ENCODE results near the gene KLK5.

DNA sequence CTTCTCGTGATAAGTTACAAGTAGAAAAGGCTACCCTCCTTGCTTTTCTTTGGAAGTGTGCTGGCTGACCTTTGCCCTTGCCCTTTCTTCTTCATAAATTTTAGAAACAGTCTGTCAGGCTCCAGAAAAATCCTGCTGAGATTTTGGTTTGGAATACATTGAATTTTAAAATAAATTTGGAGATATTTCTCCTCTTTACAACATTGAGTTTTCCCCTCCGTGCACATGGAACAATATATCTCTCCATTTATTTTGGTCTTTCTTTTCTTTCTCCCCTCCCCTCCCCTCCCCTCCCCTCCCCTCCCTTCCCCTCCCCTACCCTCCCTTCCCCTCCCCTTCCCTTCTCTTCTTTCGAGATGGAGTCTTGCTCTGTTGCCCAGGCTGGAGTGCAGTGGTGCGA is 50.2 kb downstream of the KLK5 start:
- TF ChIP-seq TAF1 (IDR thresholded peaks at IDR 0.05; ENCODE audit: low read depth) (no peak), FOXM1 (IDR thresholded peaks at IDR 0.05; ENCODE audit: borderline replicate concordance, low read depth) (no peak), ZBTB7A (IDR thresholded peaks at IDR 0.05; ENCODE audit: low read depth) (no peak), EP300 (IDR thresholded peaks at IDR 0.05; ENCODE audit: borderline replicate concordance) (no peak), RAD21 (IDR thresholded peaks at IDR 0.05; ENCODE audit: low read depth) (no peak), YY1 (IDR thresholded peaks at IDR 0.05; ENCODE audit: low read depth) (no peak), CEBPB (IDR thresholded peaks at IDR 0.05) (no peak), TCF12 (IDR thresholded peaks at IDR 0.05; ENCODE audit: low read depth) (no peak), EGR1 (IDR thresholded peaks at IDR 0.05) (no peak), CREB1 (IDR thresholded peaks at IDR 0.05; ENCODE audit: low read depth) (no peak), NFIC (IDR thresholded peaks at IDR 0.05) (no peak)
- TF ChIP-seq, protein P1, sequence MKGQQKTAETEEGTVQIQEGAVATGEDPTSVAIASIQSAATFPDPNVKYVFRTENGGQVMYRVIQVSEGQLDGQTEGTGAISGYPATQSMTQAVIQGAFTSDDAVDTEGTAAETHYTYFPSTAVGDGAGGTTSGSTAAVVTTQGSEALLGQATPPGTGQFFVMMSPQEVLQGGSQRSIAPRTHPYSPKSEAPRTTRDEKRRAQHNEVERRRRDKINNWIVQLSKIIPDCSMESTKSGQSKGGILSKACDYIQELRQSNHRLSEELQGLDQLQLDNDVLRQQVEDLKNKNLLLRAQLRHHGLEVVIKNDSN (IDR thresholded peaks at IDR 0.05): no peak
- TF ChIP-seq, protein P2, sequence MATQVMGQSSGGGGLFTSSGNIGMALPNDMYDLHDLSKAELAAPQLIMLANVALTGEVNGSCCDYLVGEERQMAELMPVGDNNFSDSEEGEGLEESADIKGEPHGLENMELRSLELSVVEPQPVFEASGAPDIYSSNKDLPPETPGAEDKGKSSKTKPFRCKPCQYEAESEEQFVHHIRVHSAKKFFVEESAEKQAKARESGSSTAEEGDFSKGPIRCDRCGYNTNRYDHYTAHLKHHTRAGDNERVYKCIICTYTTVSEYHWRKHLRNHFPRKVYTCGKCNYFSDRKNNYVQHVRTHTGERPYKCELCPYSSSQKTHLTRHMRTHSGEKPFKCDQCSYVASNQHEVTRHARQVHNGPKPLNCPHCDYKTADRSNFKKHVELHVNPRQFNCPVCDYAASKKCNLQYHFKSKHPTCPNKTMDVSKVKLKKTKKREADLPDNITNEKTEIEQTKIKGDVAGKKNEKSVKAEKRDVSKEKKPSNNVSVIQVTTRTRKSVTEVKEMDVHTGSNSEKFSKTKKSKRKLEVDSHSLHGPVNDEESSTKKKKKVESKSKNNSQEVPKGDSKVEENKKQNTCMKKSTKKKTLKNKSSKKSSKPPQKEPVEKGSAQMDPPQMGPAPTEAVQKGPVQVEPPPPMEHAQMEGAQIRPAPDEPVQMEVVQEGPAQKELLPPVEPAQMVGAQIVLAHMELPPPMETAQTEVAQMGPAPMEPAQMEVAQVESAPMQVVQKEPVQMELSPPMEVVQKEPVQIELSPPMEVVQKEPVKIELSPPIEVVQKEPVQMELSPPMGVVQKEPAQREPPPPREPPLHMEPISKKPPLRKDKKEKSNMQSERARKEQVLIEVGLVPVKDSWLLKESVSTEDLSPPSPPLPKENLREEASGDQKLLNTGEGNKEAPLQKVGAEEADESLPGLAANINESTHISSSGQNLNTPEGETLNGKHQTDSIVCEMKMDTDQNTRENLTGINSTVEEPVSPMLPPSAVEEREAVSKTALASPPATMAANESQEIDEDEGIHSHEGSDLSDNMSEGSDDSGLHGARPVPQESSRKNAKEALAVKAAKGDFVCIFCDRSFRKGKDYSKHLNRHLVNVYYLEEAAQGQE (IDR thresholded peaks at IDR 0.05; ENCODE audit: low read depth): no peak
- TF ChIP-seq, protein P3, sequence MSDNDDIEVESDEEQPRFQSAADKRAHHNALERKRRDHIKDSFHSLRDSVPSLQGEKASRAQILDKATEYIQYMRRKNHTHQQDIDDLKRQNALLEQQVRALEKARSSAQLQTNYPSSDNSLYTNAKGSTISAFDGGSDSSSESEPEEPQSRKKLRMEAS (IDR thresholded peaks at IDR 0.05): no peak

Data from Ishikawa (cell line).